RWPE1 (cell line): ENCODE measurements around the gene ZNF33A.
"Not testable (repeated sequence)": the region's sequence is repeated elsewhere in the genome, so short reads cannot be mapped to it uniquely, and the experiment has no call there.

Source experiments
- CTCF ChIA-PET: fragments of 350-600 bp; sonication (Branson Sonifier 250); formaldehyde crosslinking; extraction: SDS; loops from one replicate; lab custom pipeline; 2021; lab: Yijun Ruan, JAX
- POLR2A ChIA-PET: fragments of 400-600 bp; formaldehyde crosslinking; extraction: SDS; loops from one replicate; lab custom pipeline; 2020; ENCODE audit warnings: antibody characterized with exemption; ENCODE audit not compliant: low non-redundant PET; lab: Yijun Ruan, JAX
- DNase-seq: peaks from one replicate; pipeline ENCODE4 v3.0.0; 2012; ENCODE audit warnings: low spot score
- H3K27ac ChIP-seq: fragments of 450-650 bp; 2 replicates; pipeline ENCODE4 v1.5.1; 2017
- TF ChIP-seq, protein P1 (sequence below): fragments of 450-650 bp; conservative IDR thresholded peaks from 2 replicates; pipeline ENCODE4 v1.5.1; 2017; ENCODE audit warnings: low read depth, mild to moderate bottlenecking

Gene ZNF33A

DNA sequence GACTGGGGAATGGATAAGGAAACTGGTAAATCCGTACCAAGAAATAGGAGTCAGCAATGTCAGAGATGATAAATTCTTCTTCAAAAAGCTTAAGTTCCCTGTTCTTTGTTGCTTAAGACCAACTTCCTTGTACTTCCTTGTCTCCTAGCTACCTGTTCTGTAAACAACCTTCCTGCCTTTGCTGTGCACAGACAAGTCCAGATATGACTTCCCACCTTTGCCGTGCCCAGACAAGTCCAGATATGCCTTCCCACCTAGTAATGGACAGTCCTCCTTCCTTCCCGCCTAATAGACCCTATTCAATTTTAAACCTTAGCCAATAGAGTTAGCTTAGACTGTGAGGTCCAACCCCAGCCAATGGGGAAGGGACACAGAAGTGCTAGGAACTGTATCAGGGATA is 2.5 kb upstream of the ZNF33A start:
- POLR2A ChIA-PET: no interaction called here
- CTCF ChIA-PET: no interaction called here
- TF ChIP-seq, protein P1, sequence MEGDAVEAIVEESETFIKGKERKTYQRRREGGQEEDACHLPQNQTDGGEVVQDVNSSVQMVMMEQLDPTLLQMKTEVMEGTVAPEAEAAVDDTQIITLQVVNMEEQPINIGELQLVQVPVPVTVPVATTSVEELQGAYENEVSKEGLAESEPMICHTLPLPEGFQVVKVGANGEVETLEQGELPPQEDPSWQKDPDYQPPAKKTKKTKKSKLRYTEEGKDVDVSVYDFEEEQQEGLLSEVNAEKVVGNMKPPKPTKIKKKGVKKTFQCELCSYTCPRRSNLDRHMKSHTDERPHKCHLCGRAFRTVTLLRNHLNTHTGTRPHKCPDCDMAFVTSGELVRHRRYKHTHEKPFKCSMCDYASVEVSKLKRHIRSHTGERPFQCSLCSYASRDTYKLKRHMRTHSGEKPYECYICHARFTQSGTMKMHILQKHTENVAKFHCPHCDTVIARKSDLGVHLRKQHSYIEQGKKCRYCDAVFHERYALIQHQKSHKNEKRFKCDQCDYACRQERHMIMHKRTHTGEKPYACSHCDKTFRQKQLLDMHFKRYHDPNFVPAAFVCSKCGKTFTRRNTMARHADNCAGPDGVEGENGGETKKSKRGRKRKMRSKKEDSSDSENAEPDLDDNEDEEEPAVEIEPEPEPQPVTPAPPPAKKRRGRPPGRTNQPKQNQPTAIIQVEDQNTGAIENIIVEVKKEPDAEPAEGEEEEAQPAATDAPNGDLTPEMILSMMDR: no peak
- no peak overlapping the region for H3K27ac ChIP-seq
- DNase-seq: no peak

GRCh38 chr10:38016354-38016753 is 5.9 kb downstream of the ZNF33A start:
- TF ChIP-seq, protein P1: no peak
- no peak overlapping the region for H3K27ac ChIP-seq
- no peak for DNase-seq
- POLR2A ChIA-PET: no interaction called here
- CTCF ChIA-PET: no interaction called here

GRCh38 chr10:38019124-38019523 is 8.6 kb downstream of the ZNF33A start:
- POLR2A ChIA-PET, CTCF ChIA-PET, DNase-seq, H3K27ac ChIP-seq: not testable (repeated sequence)

DNA sequence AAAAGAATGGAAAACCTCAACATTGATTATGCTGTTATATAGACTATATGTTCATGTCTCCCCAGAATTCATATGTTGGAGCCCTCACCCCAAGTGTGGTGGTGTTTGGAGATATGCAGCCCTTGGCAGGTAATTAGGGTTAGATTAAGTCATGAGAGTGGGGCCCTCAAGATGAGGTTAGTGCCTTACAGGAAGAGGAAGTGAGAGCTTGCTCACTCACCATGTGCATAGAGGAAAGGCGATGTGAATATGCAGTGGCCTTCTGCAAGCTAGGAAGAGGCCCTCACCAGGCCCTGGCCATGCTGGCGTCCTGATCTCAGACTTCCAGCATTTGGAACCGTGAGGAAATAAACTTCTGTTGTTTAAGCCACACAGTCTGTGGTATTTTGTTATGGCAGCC is 14.8 kb downstream of the ZNF33A start:
- DNase-seq: no peak
- TF ChIP-seq, protein P1: no peak
- POLR2A ChIA-PET: no interaction called here
- CTCF ChIA-PET: no interaction called here
- H3K27ac ChIP-seq: no peak overlapping the region

DNA sequence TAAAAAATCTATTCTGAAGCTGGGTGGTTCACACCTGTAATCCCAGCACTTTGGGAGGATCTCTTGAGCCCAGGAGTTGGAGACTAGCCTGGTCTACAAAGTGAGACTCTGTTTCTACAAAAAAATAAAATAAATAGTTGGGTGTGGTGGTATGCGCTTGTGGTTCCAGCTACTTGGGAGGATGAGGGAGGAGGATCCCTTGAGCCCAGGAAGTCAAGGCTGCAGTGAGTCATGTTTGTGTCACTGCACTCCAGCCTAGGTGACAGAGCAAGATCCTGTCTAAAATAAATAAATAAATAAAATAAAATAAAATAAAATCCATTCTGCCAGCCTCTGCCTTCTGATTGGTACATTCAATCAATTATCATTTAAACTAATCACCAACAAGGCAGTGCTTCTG is 17.5 kb downstream of the ZNF33A start:
- POLR2A ChIA-PET: no interaction called here
- TF ChIP-seq, protein P1: no peak
- no peak overlapping the region for H3K27ac ChIP-seq
- no peak for DNase-seq
- CTCF ChIA-PET: no interaction called here

DNA sequence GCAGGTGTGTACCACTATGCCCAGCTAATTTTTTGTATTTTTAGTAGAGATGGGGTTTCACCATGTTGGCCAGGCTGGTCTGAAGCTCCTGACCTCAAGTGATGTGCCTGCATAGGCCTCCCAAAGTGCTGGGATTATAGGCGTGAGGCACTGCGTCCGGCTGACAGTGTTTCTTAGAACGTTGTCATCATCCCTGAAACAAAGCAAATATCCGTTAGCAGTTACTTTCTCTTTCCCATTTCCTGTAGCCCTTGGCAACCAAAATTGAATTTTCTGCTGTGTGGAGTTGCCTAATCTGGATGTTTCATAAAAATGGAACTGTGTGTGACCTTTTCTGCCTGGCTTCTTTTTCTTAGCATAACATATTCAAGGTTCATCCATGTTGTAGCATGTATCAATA is 22.4 kb downstream of the ZNF33A start:
- no peak for DNase-seq
- ChIA-PET POLR2A (no interaction called here), CTCF (no interaction called here)
- H3K27ac ChIP-seq: no peak overlapping the region
- TF ChIP-seq, protein P1: no peak

DNA sequence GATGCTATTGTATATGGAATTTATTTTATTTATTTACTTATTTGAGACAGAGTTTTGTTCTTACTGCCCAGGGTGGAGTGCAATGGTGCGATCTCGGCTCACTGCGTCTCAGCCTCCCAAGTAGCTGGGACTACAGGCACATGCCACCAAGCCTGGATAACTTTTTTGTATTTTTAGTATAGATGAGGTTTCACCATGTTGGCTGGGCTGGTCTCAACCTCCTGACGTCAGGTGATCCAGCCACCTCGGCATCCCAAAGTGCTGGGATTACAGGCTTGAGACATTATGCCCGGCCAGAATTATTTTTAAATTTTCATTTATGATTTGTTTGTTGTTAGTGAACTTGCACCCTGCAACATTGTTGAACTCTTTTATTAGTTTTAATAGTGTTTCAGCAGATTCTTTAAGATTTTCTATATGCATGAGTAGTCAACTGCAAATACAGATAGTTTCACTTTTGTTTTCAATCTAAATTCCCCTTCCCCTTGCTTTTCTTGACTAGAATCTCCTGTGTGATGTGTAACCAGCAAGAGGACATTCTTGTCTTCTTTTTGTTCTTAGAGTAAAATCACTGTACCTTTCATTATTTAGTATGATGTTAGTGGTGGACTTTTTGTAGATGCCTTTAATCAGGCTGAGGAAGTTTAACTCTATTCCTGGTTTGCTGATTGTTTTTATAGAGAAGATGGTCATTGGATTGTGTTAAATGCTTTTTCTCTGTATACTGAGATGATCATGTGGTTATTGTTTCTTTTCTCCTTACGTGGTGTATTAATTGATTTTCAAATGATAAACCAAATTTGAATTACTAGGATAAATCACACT is 27.8 kb downstream of the ZNF33A start:
- CTCF ChIA-PET: interaction anchor here (0.7 kb wide), 1 partner anchor 76 kb away, joined by 3 read pairs; no protein-coding TSS in a partner anchor
- no peak overlapping the region for H3K27ac ChIP-seq

More for the DNA sequence above, 27.8 kb downstream of the ZNF33A start:
- no peak for DNase-seq
- TF ChIP-seq, protein P1: no peak
- POLR2A ChIA-PET: no interaction called here
